B cell (primary cell): Measurements from ENCODE around the gene PAQR6. TPM values are rescaled to one million over a fixed set of nuclear protein-coding genes. Genes with fewer than 3 reads are reported as not detected.

ENCODE experiments used
- ATAC-seq: fragments of 200-7000 bp; cut with Tn5 transposase; one replicate; pipeline ENCODE4 v1.10.0; 2021; ENCODE audit warnings: low read depth, mild to moderate bottlenecking, moderate number of reproducible peaks, moderate library complexity
- CTCF ChIA-PET: fragments of 350-600 bp; sonication (Branson Sonifier 250); formaldehyde crosslinking; loops from one replicate; lab custom pipeline; 2021; ENCODE audit warnings: antibody characterized with exemption, inconsistent platforms; lab: Charles Lee
- POLR2A ChIA-PET: fragments of 350-600 bp; sonication (Branson Sonifier 250); formaldehyde crosslinking; loops from one replicate; lab custom pipeline; 2021; ENCODE audit warnings: antibody characterized with exemption; lab: Charles Lee
- DNase-seq: peaks from one replicate; pipeline ENCODE4 v3.0.0; 2013
- H2AFZ ChIP-seq: 2 replicates; pipeline ENCODE4 v1.6.1; 2012; ENCODE audit warnings: mild to moderate bottlenecking, low read depth, low read length; ENCODE audit not compliant: insufficient read depth, poor library complexity, severe bottlenecking
- H3K27ac ChIP-seq, 2 donors: 1 replicate in 1 of 2; 2 replicates in 1 of 2; pipeline ENCODE4 v1.5.1; 2012 to 2013; ENCODE audit warnings: low read length in 2 of 2, mild to moderate bottlenecking in 2 of 2, moderate library complexity in 1 of 2
- H3K27me3 ChIP-seq, 4 experiments: fragments of 200-600 bp in 1 of 4; sonication (generic) in 1 of 4; replicated peaks in 1 of 4; 1 replicate in 2 of 4; 2 replicates in 2 of 4; pipeline versions ENCODE4 v1.6.1 to v1.7.0; 2013 to 2016; ENCODE audit warnings: low read length in 3 of 4, mild to moderate bottlenecking in 2 of 4, mixed read lengths in 1 of 4, moderate library complexity in 1 of 4; ENCODE audit not compliant: insufficient read depth in 4 of 4, control insufficient read depth in 3 of 4; ENCODE audit errors: control extremely low read depth in 1 of 4
- H3K36me3 ChIP-seq, 2 experiments: replicated peaks in 1 of 2; 1 replicate in 1 of 2; 2 replicates in 1 of 2; pipeline versions ENCODE4 v1.6.1 to v1.7.1; 2013; ENCODE audit warnings: low read length in 1 of 2; ENCODE audit not compliant: insufficient read depth in 2 of 2, control insufficient read depth in 1 of 2; ENCODE audit errors: control extremely low read depth in 1 of 2, extremely low read depth in 1 of 2
- H3K4me1 ChIP-seq, 2 donors: fragments of 200-600 bp in 1 of 2; sonication (generic) in 1 of 2; 1 replicate in 1 of 2; 2 replicates in 1 of 2; pipeline versions ENCODE4 v1.5.1 to v1.6.1; 2013 to 2017; ENCODE audit warnings: low read length in 2 of 2; ENCODE audit not compliant: control insufficient read depth in 2 of 2, insufficient read depth in 2 of 2
- H3K4me2 ChIP-seq: replicated peaks from 2 replicates; pipeline ENCODE3; 2012; ENCODE audit warnings: mild to moderate bottlenecking, low read depth, low read length; ENCODE audit not compliant: poor library complexity, severe bottlenecking
- H3K4me3 ChIP-seq, 5 experiments: fragments of 200-600 bp in 1 of 5; sonication (generic) in 1 of 5; 1 replicate in 3 of 5; 2 replicates in 2 of 5; pipeline versions ENCODE4 v1.5.1 to v1.7.0; 2011 to 2016; ENCODE audit warnings: low read length in 4 of 5, mild to moderate bottlenecking in 4 of 5, low read depth in 2 of 5, control low read depth in 1 of 5, moderate library complexity in 1 of 5; ENCODE audit not compliant: insufficient read depth in 1 of 5; ENCODE audit errors: control extremely low read depth in 1 of 5, extremely low read depth in 1 of 5
- H3K79me2 ChIP-seq: fragments of 200-600 bp; sonication (generic); one replicate; pipeline ENCODE4 v1.6.0; 2016; ENCODE audit warnings: low read length; ENCODE audit not compliant: control insufficient read depth, insufficient read depth
- H3K9ac ChIP-seq: fragments of 200-600 bp; sonication (generic); 2 replicates; pipeline ENCODE4 v1.6.1; 2017; ENCODE audit warnings: mild to moderate bottlenecking, low read length, moderate library complexity
- H3K9me3 ChIP-seq, 3 donors: one replicate each; pipeline versions ENCODE4 v1.6.1 to v1.7.1; 2013; ENCODE audit warnings: low read length in 2 of 3; ENCODE audit not compliant: control insufficient read depth in 2 of 3, insufficient read depth in 1 of 3; ENCODE audit errors: control extremely low read depth in 1 of 3
- H4K20me1 ChIP-seq: 2 replicates; pipeline ENCODE4 v1.6.0; 2012; ENCODE audit warnings: mild to moderate bottlenecking, low read length; ENCODE audit not compliant: insufficient read depth, control insufficient read depth, poor library complexity, severe bottlenecking
- H3K27ac Mint-ChIP-seq: one replicate; pipeline ENCODE4 v1.8.0; 2021; ENCODE audit warnings: mixed read lengths
- H3K27me3 Mint-ChIP-seq: one replicate; pipeline ENCODE4 v1.8.0; 2021; ENCODE audit warnings: mixed read lengths
- H3K4me1 Mint-ChIP-seq: one replicate; pipeline ENCODE4 v1.8.0; 2021; ENCODE audit warnings: mixed read lengths
- H3K4me3 Mint-ChIP-seq: one replicate; pipeline ENCODE4 v1.8.0; 2021; ENCODE audit warnings: mixed read lengths
- H3K9me3 Mint-ChIP-seq: one replicate; pipeline ENCODE4 v1.8.0; 2022; ENCODE audit warnings: mixed read lengths; ENCODE audit not compliant: insufficient read depth
- EZH2 ChIP-seq: IDR thresholded peaks from 2 replicates; pipeline ENCODE4 v1.6.1; 2012; ENCODE audit warnings: borderline replicate concordance, low read depth, mild to moderate bottlenecking, moderate library complexity, low read length; ENCODE audit not compliant: insufficient read depth, poor library complexity, severe bottlenecking
- WGBS: methylation state at CpG from one replicate; pipeline ENCODE4 v1.1.5; 2013; ENCODE audit warnings: missing lambda C conversion rate; ENCODE audit not compliant: insufficient coverage; 5-methylcytosine and 5-hydroxymethylcytosine counted together
- intact Hi-C: fragments of 100-400 bp; cut with micrococcal nuclease; formaldehyde crosslinking; loops from one replicate; pipeline ENCODE4 v1.10.0; 2022
- polyA plus RNA-seq: library from polyadenylated mRNA; depleted of rRNA; stranded (reverse); fragments of >200 nt; gene quantifications from 2 replicates; pipeline ENCODE4 v1.2.3, GENCODE V29; 2012
- total RNA-seq, 2 donors: library from RNA; stranded (reverse); fragments of 120-200 nt in 1 of 2; gene quantifications; 1 replicate in 1 of 2; 2 replicates in 1 of 2; pipeline versions ENCODE4 v1.2.3 to v1.2.4, GENCODE V29; 2013 to 2022
- TF ChIP-seq, protein P1 (sequence below): fragments of 200-600 bp; IDR thresholded peaks from one replicate; pipeline ENCODE4 v1.8.0; 2022; ENCODE audit warnings: antibody characterized with exemption, mild to moderate bottlenecking

The PAQR6 gene
- total and polyA plus RNA-seq, 2 donors (not counting 1 experiment from before 2014, with no cell fraction given), result 1.3 to 1.8 TPM

DNA sequence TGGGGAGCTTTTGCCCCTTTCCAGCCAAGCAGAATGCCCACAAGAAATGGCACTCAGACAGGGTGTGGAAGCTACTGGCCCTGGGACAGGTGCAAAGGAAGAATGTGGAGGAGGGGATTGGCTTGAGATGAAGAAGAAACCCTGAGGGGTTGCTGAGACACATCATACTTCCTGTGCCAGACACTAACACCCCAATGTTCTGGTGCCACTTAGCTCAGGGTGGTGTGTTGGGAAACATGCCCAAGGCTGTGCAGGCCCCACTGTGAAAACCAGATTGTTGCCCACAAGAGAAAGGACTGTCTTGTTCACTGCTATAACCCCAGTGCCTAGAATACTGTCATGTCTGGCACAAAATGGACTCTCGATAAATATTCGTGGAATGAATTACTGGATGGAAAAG is 9.9 kb upstream of the PAQR6 start:
- Histone ChIP-seq H3K36me3 (peaks cover 7 to 78% of the 10 kb centered on the region in 2 experiments), H3K4me3 (no peak overlapping the region), H4K20me1 (no peaks in the 10 kb centered on the region), H3K27ac (no peak overlapping the region), H3K27me3 (no peaks in the 10 kb centered on the region), H3K9me3 (no peaks in the 10 kb centered on the region), H3K9ac (no peak overlapping the region), H3K4me1 (no peaks in the 10 kb centered on the region), H2AFZ (no peak overlapping the region), H3K4me2 (no peak overlapping the region), H3K79me2 (no peaks in the 10 kb centered on the region)
- no peak for TF ChIP-seq EZH2
- TF ChIP-seq, protein P1, sequence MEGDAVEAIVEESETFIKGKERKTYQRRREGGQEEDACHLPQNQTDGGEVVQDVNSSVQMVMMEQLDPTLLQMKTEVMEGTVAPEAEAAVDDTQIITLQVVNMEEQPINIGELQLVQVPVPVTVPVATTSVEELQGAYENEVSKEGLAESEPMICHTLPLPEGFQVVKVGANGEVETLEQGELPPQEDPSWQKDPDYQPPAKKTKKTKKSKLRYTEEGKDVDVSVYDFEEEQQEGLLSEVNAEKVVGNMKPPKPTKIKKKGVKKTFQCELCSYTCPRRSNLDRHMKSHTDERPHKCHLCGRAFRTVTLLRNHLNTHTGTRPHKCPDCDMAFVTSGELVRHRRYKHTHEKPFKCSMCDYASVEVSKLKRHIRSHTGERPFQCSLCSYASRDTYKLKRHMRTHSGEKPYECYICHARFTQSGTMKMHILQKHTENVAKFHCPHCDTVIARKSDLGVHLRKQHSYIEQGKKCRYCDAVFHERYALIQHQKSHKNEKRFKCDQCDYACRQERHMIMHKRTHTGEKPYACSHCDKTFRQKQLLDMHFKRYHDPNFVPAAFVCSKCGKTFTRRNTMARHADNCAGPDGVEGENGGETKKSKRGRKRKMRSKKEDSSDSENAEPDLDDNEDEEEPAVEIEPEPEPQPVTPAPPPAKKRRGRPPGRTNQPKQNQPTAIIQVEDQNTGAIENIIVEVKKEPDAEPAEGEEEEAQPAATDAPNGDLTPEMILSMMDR, result no peak
- ATAC-seq, result no peak
- Mint-ChIP-seq H3K4me1 (no peaks in the 10 kb centered on the region), H3K27me3 (no peaks in the 10 kb centered on the region), H3K4me3 (no peak overlapping the region), H3K27ac (no peak overlapping the region), H3K9me3 (no peaks in the 10 kb centered on the region)
- ChIA-PET CTCF (no interaction called here), POLR2A (no interaction called here)
- WGBS, result 80% methylated on average over 2 of the region's 2 CpGs
- intact Hi-C loops, result no loop called here
- no peak for DNase-seq

DNA sequence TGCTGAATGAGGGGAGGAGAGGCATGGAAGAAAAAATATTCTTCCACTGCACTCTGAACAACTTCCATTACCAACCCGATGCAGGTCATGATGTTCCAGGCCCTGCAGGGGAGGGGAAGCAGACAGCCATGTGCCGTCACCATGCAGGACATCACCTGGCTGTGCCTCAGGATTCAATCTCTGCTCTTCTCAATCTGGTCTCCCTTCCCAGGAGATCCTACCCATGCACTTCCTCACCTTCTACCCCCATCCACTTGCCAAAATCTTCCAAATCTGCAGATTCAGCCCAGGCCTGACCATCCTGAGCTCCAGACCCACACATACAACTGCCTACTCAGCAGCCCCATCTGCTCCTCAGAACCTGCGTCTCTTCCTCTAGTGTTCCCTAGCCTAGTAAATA is 5.8 kb upstream of the PAQR6 start:
- no peak for ATAC-seq
- Histone ChIP-seq H4K20me1 (no peaks in the 10 kb centered on the region), H3K36me3 (peaks cover 7 to 74% of the 10 kb centered on the region in 2 experiments), H3K27me3 (no peaks in the 10 kb centered on the region), H3K4me1 (no peaks in the 10 kb centered on the region), H3K4me3 (no peak overlapping the region), H3K27ac (no peak overlapping the region), H3K4me2 (no peak overlapping the region), H2AFZ (no peak overlapping the region), H3K9me3 (no peaks in the 10 kb centered on the region), H3K9ac (no peak overlapping the region), H3K79me2 (no peaks in the 10 kb centered on the region)
- no peak for DNase-seq
- no peaks in the 10 kb centered on the region for H3K27me3 Mint-ChIP-seq
- no peaks in the 10 kb centered on the region for H3K4me1 Mint-ChIP-seq
- H3K27ac Mint-ChIP-seq, result no peak overlapping the region
- no peak for TF ChIP-seq EZH2
- TF ChIP-seq, protein P1, result no peak
- 92% methylated on average over 3 of the region's 3 CpGs for WGBS
- intact Hi-C loops, result no loop called here
- ChIA-PET POLR2A (no interaction called here), CTCF (interaction anchor here (0.9 kb wide), 1 partner anchor 16 kb away, joined by 3 read pairs; no protein-coding TSS in a partner anchor)
- H3K4me3 Mint-ChIP-seq, result no peak overlapping the region
- H3K9me3 Mint-ChIP-seq, result no peaks in the 10 kb centered on the region
